ENCODE data around the gene PACC1.

The PACC1 gene

DNA sequence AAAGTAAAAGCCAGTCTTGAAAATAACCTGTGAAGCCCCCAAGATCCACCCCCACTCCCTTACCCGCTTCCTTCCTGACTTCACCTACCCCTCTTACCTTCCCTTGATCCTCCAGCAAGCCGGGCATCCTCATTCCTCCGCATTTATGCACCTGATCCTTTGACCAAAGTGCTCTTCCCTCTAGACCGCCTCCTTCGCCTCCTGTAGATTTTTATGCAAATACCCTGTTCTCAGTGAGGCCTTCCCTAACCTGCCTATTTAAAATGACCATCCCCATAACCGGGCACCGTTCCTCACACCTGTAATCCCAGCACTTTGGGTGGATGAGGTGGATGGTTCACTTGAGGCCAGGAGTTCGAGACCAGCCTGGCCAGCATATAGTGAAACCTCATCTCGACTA is 17.0 kb upstream of the PACC1 start:
- Histone ChIP-seq H3K9me3 (no peaks in the 10 kb centered on the region), H3K27ac (peak overlapping the region in 1 of 2 donors; percentile 84), H3K36me3 (no peaks in the 10 kb centered on the region), H3K27me3 (no peaks in the 10 kb centered on the region), H3K4me3 (no peak overlapping the region), H3K4me1 (peaks cover 0 to 24% (median 17%) of the 10 kb centered on the region in 4 donors)
- DNase-seq, result no peak
- intact Hi-C loops (cut with DNase I; ENCODE audit: low total_unique reads), result no loop called here
- TF ChIP-seq, protein P1, sequence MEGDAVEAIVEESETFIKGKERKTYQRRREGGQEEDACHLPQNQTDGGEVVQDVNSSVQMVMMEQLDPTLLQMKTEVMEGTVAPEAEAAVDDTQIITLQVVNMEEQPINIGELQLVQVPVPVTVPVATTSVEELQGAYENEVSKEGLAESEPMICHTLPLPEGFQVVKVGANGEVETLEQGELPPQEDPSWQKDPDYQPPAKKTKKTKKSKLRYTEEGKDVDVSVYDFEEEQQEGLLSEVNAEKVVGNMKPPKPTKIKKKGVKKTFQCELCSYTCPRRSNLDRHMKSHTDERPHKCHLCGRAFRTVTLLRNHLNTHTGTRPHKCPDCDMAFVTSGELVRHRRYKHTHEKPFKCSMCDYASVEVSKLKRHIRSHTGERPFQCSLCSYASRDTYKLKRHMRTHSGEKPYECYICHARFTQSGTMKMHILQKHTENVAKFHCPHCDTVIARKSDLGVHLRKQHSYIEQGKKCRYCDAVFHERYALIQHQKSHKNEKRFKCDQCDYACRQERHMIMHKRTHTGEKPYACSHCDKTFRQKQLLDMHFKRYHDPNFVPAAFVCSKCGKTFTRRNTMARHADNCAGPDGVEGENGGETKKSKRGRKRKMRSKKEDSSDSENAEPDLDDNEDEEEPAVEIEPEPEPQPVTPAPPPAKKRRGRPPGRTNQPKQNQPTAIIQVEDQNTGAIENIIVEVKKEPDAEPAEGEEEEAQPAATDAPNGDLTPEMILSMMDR (IDR thresholded peaks at IDR 0.05), result no peak

DNA sequence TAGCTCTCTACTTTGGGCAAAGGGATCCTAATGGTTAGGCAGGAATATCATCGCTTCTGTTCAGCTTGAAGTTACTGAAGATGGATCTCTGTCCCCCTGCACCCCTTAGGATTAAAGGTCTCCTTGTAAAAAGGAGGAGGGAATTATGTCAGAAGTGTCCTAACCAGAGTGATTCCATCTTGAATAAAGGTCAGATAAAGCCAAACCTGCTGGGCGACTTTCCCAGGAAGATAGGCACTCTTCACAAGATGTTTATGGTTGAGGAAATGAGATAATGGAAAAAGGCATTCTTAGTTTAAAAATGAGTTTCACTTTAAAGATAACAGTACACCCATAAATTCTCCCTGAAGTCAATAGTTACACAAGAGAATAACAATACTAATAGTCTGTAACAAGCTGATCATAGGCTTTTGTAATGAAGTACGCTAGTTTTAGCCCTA is 16.3 kb upstream of the PACC1 start:
- intact Hi-C loops (cut with DNase I; ENCODE audit: low total_unique reads), result no loop called here
- no peak for DNase-seq
- TF ChIP-seq, protein P1 (IDR thresholded peaks at IDR 0.05), result no peak
- H3K27me3 ChIP-seq, result no peaks in the 10 kb centered on the region
- no peaks in the 10 kb centered on the region for H3K36me3 ChIP-seq
- H3K9me3 ChIP-seq, result no peaks in the 10 kb centered on the region
- no peak overlapping the region for H3K4me3 ChIP-seq
- peaks cover 0 to 24% (median 17%) of the 10 kb centered on the region in 4 donors for H3K4me1 ChIP-seq
- no peak overlapping the region for H3K27ac ChIP-seq

DNA sequence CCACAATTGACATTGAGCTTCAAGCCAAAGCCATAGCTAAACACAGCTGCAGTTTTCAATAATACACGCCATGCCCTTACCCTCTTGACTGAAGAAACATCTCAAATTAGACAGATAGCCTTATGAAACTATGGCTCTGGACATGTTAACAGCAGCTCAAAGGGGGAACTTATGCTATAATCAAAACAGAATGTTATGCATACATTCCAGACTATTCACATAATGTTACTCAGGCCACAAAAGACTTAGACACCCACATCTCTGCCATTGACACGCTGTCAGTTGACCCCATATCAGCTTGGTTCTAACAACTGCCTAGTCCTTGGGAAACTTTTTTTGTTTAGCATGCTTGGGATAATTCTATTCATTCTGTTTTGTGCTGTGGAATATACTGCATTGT is 15.7 kb upstream of the PACC1 start:
- peaks cover 0 to 24% (median 17%) of the 10 kb centered on the region in 4 donors for H3K4me1 ChIP-seq
- no peak for DNase-seq
- intact Hi-C loops (cut with DNase I; ENCODE audit: low total_unique reads), result no loop called here
- H3K9me3 ChIP-seq, result no peaks in the 10 kb centered on the region
- TF ChIP-seq, protein P1 (IDR thresholded peaks at IDR 0.05), result no peak
- H3K36me3 ChIP-seq, result no peaks in the 10 kb centered on the region
- H3K4me3 ChIP-seq, result no peak overlapping the region
- no peaks in the 10 kb centered on the region for H3K27me3 ChIP-seq
- no peak overlapping the region for H3K27ac ChIP-seq

DNA sequence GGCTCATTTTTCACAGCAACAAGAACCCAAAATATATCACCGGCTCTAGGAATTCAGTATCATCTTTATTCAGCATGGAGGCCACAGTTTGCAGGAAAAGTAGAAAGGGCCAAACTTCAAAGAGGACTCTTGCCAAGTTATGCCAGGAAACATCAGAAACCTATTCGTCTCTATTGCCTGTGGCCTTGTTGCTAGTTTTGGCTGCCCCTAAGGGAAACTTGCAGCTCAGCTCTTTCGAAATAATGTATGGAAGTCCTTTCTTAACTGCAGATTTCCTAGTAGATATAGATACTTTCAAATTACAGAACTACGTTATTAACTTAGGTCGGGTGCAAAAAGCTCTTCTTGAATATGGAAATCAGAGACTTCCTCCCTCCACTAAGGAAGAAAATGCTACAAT is 13.8 kb upstream of the PACC1 start:
- no peak overlapping the region for H3K27ac ChIP-seq
- no peaks in the 10 kb centered on the region for H3K27me3 ChIP-seq
- no peak for DNase-seq
- no peak overlapping the region for H3K4me3 ChIP-seq
- TF ChIP-seq, protein P1 (IDR thresholded peaks at IDR 0.05), result no peak
- no peaks in the 10 kb centered on the region for H3K36me3 ChIP-seq
- peaks cover 0 to 11% (median 6%) of the 10 kb centered on the region in 4 donors for H3K4me1 ChIP-seq
- no peaks in the 10 kb centered on the region for H3K9me3 ChIP-seq
- intact Hi-C loops (cut with DNase I; ENCODE audit: low total_unique reads), result no loop called here

DNA sequence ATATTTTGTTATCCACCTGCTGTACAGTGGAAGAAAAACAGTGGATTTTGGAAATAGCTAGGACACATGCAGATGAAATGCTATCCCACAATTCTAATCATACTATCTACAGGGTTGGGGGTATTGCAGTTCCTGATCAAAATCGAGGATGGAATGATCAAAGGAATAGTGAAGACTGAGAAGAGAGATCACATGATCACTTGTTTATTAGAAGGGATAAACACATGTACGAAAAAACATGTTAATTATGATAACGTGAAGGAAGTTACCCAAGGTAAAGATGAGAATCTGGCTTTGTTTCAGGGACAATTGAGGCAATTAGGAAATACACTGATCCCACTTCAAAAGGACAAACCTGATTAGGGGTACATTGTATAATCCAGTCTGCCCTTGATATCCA is 9.2 kb upstream of the PACC1 start:
- no peaks in the 10 kb centered on the region for H3K9me3 ChIP-seq
- H3K36me3 ChIP-seq, result no peaks in the 10 kb centered on the region
- H3K27ac ChIP-seq, result no peak overlapping the region
- H3K4me1 ChIP-seq, result no peaks in the 10 kb centered on the region
- no peaks in the 10 kb centered on the region for H3K27me3 ChIP-seq
- TF ChIP-seq, protein P1 (IDR thresholded peaks at IDR 0.05), result no peak
- intact Hi-C loops (cut with DNase I; ENCODE audit: low total_unique reads), result no loop called here
- no peak overlapping the region for H3K4me3 ChIP-seq
- DNase-seq, result no peak

DNA sequence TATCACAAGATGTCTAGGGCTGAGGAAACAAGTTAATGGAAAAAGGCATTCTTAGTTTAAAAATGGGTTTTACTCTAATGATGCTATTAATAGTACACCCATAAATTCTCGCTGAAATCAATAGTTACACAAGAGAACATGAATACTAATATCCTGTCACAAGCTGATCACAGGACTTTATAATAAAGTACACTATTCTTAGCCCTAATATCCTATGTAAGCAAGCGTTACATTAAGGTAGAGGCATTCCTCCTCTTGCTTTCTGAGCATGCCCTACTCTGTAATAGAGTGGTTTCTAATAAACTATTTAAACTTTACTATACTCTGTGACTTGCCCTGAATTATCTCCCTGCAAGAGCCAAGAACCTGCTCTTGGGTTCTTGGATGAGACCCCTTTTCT is 6.5 kb upstream of the PACC1 start:
- no peak for DNase-seq
- intact Hi-C loops (cut with DNase I; ENCODE audit: low total_unique reads), result no loop called here
- no peaks in the 10 kb centered on the region for H3K27me3 ChIP-seq
- no peaks in the 10 kb centered on the region for H3K36me3 ChIP-seq
- H3K9me3 ChIP-seq, result no peaks in the 10 kb centered on the region
- H3K4me3 ChIP-seq, result no peak overlapping the region
- TF ChIP-seq, protein P1 (IDR thresholded peaks at IDR 0.05), result no peak
- no peak overlapping the region for H3K27ac ChIP-seq
- H3K4me1 ChIP-seq, result no peaks in the 10 kb centered on the region

Measured in tibial artery (tissue), 4 donors.